ENCODE data around the gene ZFP36L2. TPM values are rescaled to one million over a fixed set of nuclear protein-coding genes. Genes with fewer than 3 reads are reported as not detected.
A peak's percentile ranks its signal among the peaks of the same experiment; 100 is the strongest.

Gene ZFP36L2
- 209 TPM for total RNA-seq

GRCh38 chr2:43226558-43226954, at the start of gene ZFP36L2:
Gene ZFP36L2, minus strand, starts transcription at chr2:43226606. Its CDS starts 291 bp downstream, at chr2:43226315.
- peak; percentile 96 for DNase-seq (ENCODE audit: low spot score)

- DNase-seq (ENCODE audit: low spot score): no peak
Measured at GRCh38 chr2:43274721-43275120, 48.3 kb upstream of the ZFP36L2 start.

DNA sequence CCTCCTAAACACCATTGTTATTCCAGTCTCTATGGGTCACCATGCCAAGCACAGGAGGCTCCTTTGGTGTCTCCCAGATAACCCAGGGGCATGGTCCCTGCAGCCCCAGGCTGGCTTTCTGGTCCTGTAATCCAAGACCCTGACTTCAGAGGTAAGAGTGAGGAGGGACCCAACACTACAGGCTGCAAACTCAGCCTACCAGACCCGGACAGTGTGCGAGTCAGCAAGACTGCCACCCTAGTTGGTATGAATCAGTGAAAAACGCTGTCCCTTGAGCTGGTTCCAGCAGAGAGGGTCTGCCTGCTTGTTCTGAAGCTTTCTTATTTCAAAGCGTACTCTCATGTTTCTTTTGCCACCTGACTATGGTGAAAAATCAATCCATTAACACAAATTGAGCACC, 47.6 kb upstream of the ZFP36L2 start:
- no peak for DNase-seq (ENCODE audit: low spot score)

DNA sequence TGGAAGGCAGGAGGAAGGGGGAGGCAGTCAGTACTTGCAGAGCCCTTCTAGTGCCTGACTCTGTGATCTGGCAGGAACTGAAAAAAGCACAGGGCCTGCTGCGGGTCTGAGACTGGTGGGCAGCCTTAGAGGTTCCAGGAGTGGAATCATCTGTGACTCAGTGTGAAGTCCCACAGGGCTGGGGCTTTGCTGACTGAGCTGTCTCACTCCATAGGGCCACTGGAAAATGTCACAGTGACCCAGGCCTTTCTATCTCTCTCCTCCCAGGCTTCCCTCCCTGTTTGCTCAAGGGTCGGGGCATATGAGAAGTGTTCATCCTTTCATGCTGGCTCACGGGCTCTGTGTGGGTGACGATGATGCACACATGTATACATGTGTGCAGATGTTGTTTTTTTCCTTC, 47.1 kb upstream of the ZFP36L2 start:
- no peak for DNase-seq (ENCODE audit: low spot score)

- no peak for DNase-seq (ENCODE audit: low spot score)
Measured at GRCh38 chr2:43270930-43271615, 44.7 kb upstream of the ZFP36L2 start.

- DNase-seq (ENCODE audit: low spot score): no peak
Measured at GRCh38 chr2:43270461-43270860, 44.1 kb upstream of the ZFP36L2 start.

- DNase-seq (ENCODE audit: low spot score): peak; percentile 40
Measured at GRCh38 chr2:43269706-43270105, 43.3 kb upstream of the ZFP36L2 start.

GRCh38 chr2:43269074-43269572, 42.7 kb upstream of the ZFP36L2 start:
- peak; percentile 76 for DNase-seq (ENCODE audit: low spot score)

DNA sequence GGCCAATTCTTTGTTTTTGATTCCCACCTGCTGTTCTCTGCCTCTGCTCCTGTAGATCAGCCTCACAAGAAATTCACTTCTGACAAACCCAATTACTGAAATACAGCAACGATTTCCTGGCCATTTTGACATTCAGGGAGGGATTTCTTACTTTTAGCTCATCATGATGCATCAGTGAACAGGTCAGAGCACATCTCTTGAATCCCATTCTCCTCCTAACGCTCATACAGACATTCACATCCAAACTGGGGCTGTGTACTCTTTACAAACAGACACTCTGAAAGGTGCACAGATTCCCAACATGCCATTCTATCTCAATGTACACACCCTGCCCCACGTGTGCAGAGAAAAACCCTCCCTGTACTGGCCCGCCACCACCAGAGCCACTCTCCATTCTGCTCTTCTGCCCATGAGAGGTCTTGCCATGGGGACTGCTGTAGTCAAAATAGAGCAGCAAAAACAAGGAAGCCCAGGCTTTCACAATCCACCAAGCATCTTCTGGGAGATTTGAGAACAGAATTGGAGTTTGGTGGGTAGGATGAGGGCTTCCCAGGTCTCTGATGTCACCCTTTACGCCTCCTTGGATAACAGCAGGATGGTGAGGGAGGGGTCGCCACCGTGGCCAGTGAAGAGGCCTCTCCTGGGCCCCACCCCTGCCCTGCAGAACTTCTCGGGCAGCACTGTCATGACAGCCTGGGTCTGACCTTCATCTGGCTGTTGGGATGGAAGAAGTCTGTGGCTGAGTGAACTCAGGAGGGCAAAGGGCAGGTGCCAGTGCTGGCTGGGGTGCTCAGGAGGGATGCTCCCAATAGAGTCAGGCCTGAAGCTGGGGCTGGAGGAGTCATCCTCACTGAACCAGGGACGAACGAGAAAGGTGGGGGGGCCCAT, 41.9 kb upstream of the ZFP36L2 start:
- DNase-seq (ENCODE audit: low spot score): no peak

DNA sequence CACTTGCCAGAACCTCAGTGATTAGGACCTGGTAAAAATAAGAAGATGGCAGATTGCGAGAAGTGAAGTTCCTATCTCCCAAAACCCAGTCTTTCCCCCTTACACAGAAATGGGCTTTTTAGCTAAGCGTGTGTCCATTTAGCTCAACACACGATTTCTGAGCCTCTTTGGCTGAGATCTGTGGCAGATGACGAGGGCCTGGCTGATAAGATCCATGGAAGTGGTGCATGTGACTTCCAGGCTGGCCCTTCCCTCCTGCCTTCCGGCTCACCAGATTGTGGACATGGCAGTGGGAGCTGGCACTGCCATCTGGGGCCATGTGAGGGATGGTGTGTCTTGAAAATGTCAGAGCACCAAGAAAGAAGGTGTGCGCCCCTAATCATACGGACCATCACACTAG, 41.0 kb upstream of the ZFP36L2 start:
- no peak for DNase-seq (ENCODE audit: low spot score)

DNA sequence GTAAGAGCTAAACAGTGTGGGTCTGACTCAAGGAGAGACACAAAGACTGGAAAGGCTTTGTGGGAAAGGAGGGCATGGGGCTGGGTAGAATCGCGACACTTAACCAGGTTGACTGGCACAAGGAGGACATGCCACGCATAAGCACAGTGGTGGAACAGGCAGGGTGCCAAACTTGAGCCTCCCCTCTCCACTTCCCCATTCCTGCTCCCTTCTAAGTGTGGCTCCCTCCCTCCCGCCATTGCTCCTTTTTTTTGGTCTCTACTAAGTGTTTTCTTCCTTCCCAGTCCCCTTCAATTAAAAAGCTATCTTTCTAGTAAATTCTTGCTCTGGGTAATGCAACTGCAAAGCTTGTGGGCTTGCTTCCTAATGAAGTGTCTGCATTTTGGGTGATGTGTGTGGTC, 40.3 kb upstream of the ZFP36L2 start:
- DNase-seq (ENCODE audit: low spot score): peak; percentile 34

GRCh38 chr2:43265421-43265820, 39.0 kb upstream of the ZFP36L2 start:
- DNase-seq (ENCODE audit: low spot score): no peak

DNA sequence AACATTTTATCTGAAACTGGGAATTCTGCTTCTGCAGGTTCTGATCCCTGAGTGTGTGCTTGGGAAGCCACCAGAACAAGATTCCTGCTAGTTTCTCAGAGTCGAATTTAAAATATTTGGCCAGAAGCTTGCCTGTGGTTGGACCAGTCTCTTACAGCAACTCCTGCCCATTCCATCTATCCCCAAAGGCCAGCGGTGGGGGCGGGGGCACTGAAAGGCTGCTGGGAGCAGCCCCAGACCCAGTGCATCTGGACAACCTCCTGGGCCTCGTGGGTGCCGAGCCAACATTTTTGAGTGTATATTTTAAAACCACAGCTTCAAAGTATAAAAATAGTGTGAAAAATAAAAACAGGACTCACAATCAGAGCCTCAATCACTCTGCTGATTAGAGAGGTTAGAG, 38.6 kb upstream of the ZFP36L2 start:
- peak; percentile 45 for DNase-seq (ENCODE audit: low spot score)

GRCh38 chr2:43262951-43263350, 36.5 kb upstream of the ZFP36L2 start:
- DNase-seq (ENCODE audit: low spot score): no peak

GRCh38 chr2:43262239-43262638, 35.8 kb upstream of the ZFP36L2 start:
- no peak for DNase-seq (ENCODE audit: low spot score)

DNA sequence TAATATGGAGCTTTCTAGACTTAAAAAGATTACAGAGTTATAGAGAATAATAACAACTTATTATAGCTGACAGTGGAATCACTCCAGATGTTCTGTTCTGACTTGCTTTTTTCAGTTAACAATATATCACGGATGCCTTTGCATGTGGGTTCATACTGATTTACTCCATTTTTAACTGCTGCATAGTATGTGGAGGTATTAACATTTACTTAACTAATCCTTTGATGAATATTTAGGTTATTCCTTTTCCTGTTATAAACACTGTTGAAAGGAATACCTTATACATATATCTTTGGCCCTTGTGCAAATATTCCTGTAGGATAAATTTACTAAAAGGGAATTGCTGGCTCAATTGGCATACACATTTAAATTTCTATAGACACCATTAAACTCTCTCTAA, 33.1 kb upstream of the ZFP36L2 start:
- DNase-seq (ENCODE audit: low spot score): no peak

DNA sequence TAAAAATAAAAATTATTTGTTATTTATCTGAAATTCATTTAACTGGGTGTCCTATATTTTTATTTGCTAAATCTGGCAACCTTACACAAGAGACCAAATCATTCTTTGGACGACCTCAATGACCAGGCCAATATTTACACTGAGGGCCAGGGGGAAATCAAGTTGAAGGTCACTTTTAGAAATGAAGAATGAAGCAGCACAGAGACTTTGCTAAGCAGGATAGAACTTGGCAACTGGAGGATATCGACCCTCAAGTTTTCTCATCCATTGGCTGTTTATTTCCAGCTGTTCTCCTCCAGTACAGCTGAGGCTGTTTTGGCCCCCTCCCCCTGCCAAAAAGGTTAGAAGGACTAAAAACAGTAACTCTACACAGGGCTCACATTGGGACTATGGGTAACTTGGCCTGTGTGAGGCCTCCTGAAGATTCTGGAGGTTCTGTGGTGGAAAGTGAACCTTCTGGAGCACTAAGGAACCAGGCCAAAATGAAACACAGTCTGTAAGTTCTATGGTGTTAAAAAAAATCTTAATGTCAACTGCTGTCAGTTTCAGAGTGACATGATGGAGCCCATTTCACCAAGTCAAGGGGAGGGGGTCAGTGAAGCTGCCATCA, 32.2 kb upstream of the ZFP36L2 start:
- DNase-seq (ENCODE audit: low spot score): no peak

DNA sequence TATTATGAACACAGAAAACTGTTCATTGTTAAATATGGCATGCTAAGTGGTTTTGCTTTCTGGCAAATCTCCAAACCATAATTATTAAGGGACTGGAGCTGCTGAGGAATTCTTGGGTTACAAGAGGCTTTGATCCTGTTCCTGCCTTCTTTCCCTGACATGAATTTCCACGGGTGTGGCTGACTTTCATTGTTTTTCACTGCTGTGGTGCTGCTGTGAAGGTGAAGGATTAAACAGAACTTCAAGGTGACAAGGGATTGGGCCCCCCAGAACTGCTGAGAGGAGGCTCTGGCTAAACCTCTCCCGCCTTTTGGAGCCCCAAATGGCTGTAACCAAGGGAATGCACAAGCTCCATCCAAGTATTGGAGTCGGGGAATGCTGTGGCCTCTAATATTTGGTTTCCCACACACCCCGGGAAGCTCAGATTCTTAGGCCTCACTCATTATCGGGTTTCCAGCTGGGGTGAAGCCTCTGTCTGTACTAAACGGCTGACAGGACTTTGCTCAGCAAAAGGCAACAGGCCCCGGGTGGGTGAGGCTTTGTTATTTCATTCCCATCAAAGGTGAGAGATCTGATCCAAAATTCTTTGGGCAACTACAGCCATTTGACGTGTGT, 29.0 kb upstream of the ZFP36L2 start:
- DNase-seq (ENCODE audit: low spot score): no peak

DNA sequence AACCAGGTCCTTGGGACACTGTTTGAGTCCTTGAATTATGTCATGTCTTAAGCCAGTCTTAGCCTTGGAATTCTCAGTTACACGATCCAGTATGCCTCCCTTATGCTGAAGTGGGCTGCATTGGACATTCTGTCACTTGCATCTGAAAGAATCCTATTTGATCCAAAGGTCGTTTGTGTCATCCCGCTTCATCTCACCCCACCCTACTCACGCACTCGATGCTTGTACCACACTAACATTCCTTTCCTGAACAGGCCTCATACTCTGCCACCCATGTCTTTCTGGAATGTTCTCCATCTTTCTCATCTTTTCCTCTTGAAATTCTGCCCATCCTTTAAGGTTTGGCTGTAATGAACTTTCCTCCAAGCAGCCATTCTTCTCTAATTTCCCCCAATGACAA, 27.9 kb upstream of the ZFP36L2 start:
- DNase-seq (ENCODE audit: low spot score): no peak

DNA sequence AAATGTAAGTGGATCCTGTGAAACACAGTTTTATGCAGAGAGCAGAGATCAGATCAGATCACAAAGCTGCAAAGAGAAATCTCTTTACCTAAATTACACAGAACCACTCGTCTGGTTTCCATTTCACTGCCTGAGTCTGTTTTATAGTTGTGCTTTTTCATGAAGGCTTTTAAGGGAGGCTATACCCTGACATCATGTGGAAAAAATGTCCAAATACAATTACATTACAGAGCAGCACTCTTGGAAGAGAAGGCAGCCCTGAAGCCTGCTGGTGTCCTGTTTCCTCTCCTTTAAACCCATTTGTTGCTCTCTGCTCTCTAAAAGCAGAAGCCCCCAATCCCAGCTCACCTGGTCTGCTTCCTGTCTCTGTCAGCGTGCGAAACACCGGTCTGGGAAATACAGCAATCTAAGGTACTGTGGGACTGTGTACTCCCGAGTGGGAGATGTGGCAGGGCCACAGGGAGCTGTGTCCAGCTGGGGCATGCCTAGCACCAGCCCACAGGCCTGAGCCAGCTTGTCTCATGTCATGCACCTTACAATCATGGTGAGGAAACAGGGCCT, 24.8 kb upstream of the ZFP36L2 start:
- no peak for DNase-seq (ENCODE audit: low spot score)

GRCh38 chr2:43250015-43250414, 23.6 kb upstream of the ZFP36L2 start:
- no peak for DNase-seq (ENCODE audit: low spot score)

- no peak for DNase-seq (ENCODE audit: low spot score)
Measured at GRCh38 chr2:43248621-43249020, 22.2 kb upstream of the ZFP36L2 start.

Measured in mucosa of gallbladder (tissue), 1 donor.